Stimulated activated CD8-positive, alpha-beta memory T cell treated with anti-CD3 and anti-CD28 coated beads, Interleukin-7, amount 100 ng/mL, for 24 hours (primary cell): ENCODE data around the gene CCNB1IP1.
"Not testable (repeated sequence)": the region's sequence is repeated elsewhere in the genome, so short reads cannot be mapped to it uniquely, and the experiment has no call there.

Source experiments
- DNase-seq: peaks from one replicate; pipeline ENCODE4 v3.0.0-alpha.2; 2020; ENCODE audit warnings: low read depth

CCNB1IP1 gene

GRCh38 chr14:20332431-20332787, 670 bp downstream of the CCNB1IP1 start:
- no peak for DNase-seq

- DNase-seq = no peak
Observed at GRCh38 chr14:20331053-20331613, 1.9 kb downstream of the CCNB1IP1 start.

- no peak for DNase-seq
Observed at GRCh38 chr14:20329355-20329754, 3.7 kb downstream of the CCNB1IP1 start.

- no peak for DNase-seq
Observed at GRCh38 chr14:20328705-20329104, 4.4 kb downstream of the CCNB1IP1 start.

GRCh38 chr14:20327005-20327869, 5.8 kb downstream of the CCNB1IP1 start:
- no peak for DNase-seq

- no peak for DNase-seq
Observed at GRCh38 chr14:20317720-20318119, 15.4 kb downstream of the CCNB1IP1 start.

GRCh38 chr14:20314026-20314425, 19.1 kb downstream of the CCNB1IP1 start:
- DNase-seq = no peak

- no peak for DNase-seq
Observed at GRCh38 chr14:20306079-20306423, 27.0 kb downstream of the CCNB1IP1 start.

- peak; percentile 90 for DNase-seq
Observed at GRCh38 chr14:20305265-20306078, 27.6 kb downstream of the CCNB1IP1 start, which contains the start of gene TTC5. Gene TTC5 (minus strand): TSS chr14:20305951. CDS start chr14:20305937, 14 bp downstream.

GRCh38 chr14:20302042-20302755, 30.9 kb downstream of the CCNB1IP1 start:
- no peak for DNase-seq

- no peak for DNase-seq
Observed at GRCh38 chr14:20295067-20295466, 38.0 kb downstream of the CCNB1IP1 start.

- DNase-seq = no peak
Observed at GRCh38 chr14:20294636-20295035, 38.4 kb downstream of the CCNB1IP1 start.

GRCh38 chr14:20281998-20282397, 51.1 kb downstream of the CCNB1IP1 start:
- not testable (repeated sequence) for DNase-seq

- not testable (repeated sequence) for DNase-seq
Observed at GRCh38 chr14:20280265-20280664, 52.8 kb downstream of the CCNB1IP1 start.

GRCh38 chr14:20278414-20278813, 54.7 kb downstream of the CCNB1IP1 start:
- no peak for DNase-seq

GRCh38 chr14:20277409-20277808, 55.7 kb downstream of the CCNB1IP1 start:
- no peak for DNase-seq

GRCh38 chr14:20274062-20274461, 59.0 kb downstream of the CCNB1IP1 start:
- DNase-seq = no peak

GRCh38 chr14:20264361-20264760, 68.7 kb downstream of the CCNB1IP1 start:
- not testable (repeated sequence) for DNase-seq

- DNase-seq = no peak
Observed at GRCh38 chr14:20262642-20263128, 70.4 kb downstream of the CCNB1IP1 start.
